H7 (cell line): ENCODE data around the gene DNAJC21. TPM values are rescaled to one million over a fixed set of nuclear protein-coding genes. Genes with fewer than 3 reads are reported as not detected.
"Not testable (repeated sequence)": the region's sequence is repeated elsewhere in the genome, so short reads cannot be mapped to it uniquely, and the experiment has no call there.

Experiments
- DNase-seq: peaks from one replicate; pipeline ENCODE4 v3.0.0; 2012
- H3K27me3 ChIP-seq: 2 replicates; pipeline ENCODE4 v1.6.0; 2011; ENCODE audit warnings: mild to moderate bottlenecking, low read length; ENCODE audit not compliant: control insufficient read depth, insufficient read depth
- H3K36me3 ChIP-seq: replicated peaks from 2 replicates; pipeline ENCODE4 v1.5.1; 2011; ENCODE audit warnings: low read length; ENCODE audit not compliant: control insufficient read depth, insufficient read depth
- H3K4me3 ChIP-seq: 2 replicates; pipeline ENCODE4 v1.5.1; 2011; ENCODE audit warnings: low read depth, mild to moderate bottlenecking, control low read depth, low read length, moderate library complexity; ENCODE audit not compliant: insufficient read depth
- total RNA-seq: library from RNA; depleted of rRNA; stranded (reverse); fragments of >200 nt; shearing (Covaris generic); gene quantifications from 2 replicates; pipeline ENCODE4 v1.2.3, GENCODE V29; 2014

Gene DNAJC21
- total RNA-seq, 1 experiment from 2014 or later: 15.9 TPM

DNA sequence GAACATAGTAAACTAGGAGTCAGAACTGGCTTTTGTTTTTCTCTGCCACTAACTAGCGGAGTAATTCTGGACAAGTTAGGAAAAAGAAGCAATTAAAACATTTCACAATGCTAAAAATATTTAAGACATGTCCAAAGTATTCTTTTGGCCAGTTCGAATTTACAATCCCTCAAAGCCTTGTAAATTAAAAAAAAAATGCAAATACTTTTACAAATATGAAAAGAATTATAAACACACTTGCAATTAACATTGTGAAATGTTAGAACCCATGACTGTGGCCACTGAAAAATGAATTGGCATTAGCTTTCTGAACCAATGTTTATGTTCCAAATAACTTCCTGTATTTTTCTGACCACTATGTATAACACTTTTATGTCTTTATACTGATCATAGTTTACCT lies 16.3 kb upstream of the DNAJC21 start:
- Histone ChIP-seq H3K27me3 (no peaks in the 10 kb centered on the region), H3K4me3 (no peak overlapping the region), H3K36me3 (peaks cover 10% of the 10 kb centered on the region)
- DNase-seq: no peak

DNA sequence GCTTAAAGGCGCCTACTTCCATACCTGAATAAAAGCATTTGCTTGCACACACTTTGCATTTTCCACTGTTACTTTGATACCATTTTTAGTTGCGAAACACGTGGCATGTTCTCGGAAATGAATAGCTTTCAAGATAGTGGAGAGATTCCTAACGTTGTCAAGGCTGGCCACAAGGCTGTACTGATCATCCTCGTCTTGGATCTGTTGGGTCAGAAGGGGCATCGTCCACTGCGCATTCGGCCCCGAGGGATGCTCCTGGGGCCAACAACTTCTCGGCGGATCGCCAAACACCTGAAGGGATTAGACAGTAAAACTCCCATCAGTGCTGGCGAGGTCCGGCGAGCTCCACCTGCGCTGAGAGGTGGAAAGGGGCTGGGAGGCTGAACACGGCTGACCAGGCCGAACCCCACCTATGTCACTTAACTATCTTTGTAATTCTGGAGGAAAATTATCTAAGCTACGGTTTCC lies 14.7 kb upstream of the DNAJC21 start:
- no peaks in the 10 kb centered on the region for H3K27me3 ChIP-seq
- H3K36me3 ChIP-seq: peaks cover 16% of the 10 kb centered on the region
- peak; percentile 41 for DNase-seq
- peak overlapping the region; percentile 97 for H3K4me3 ChIP-seq

DNA sequence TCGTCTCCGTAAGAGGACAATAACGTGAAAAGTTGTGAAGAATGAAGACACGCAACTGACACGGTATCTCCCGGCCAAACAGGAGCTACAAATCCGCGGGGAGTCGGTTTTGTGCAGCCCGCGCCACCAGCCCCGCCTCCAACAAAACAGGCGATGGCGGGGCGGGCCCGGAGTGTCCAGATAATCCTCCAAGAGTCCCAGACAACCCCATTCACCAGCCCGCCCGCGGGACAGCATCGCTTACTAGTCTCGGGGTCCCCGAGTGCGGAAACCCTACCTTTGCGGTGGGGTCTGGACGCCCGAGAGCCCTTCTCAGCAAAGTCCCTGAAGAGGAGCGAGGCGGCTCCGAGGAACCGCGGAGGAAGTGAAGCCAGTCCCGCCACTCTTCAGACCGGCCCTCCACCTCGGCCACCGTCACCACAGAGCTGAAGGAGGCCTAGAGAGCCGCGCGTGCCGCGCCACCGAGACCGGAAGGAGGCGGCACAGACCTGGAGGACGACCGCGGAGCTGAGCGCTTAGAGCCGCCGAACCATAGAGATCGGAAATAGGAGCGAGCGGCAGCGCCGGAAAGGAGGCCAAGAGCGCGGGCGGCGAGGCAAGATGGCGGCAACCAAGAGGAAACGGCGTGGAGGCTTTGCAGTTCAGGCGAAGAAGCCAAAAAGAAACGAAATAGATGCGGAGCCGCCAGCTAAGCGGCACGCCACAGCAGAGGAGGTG lies 14.1 kb upstream of the DNAJC21 start, which contains the start of the genes BRIX1 and RAD1:
Gene BRIX1 (plus strand): TSS at position 573 of the 717 bp plus-strand sequence. CDS start 28 bp downstream, at position 601.
Gene RAD1 (minus strand): TSS at position 366 of the 717 bp plus-strand sequence. CDS start 612 bp downstream, outside the sequence.
- peak; percentile 91 for DNase-seq
- peak within 1 kb of the TSS; percentile 97 for H3K4me3 ChIP-seq
- H3K36me3 ChIP-seq: peaks cover 18% of the 10 kb centered on the region
- no peaks in the 10 kb centered on the region for H3K27me3 ChIP-seq

DNA sequence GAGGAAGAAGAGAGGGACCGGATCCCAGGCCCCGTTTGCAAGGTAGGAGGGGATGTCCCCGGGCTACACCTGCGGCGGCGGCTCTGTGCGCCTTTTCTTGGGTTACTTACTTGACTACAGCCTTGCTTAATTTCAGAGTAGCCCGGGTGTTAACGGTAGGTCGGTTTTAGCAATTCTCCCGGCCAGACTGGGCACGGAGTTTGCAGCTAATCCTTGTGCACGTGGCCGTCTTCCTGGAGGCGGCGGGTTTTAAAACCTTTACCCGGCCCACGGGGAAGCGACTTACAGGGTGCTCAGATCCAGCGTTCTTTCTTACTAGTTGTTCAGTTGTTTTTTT lies 13.5 kb upstream of the DNAJC21 start:
- no peak for DNase-seq
- peak overlapping the region; percentile 97 for H3K4me3 ChIP-seq
- H3K27me3 ChIP-seq: no peaks in the 10 kb centered on the region
- peaks cover 21% of the 10 kb centered on the region for H3K36me3 ChIP-seq

DNA sequence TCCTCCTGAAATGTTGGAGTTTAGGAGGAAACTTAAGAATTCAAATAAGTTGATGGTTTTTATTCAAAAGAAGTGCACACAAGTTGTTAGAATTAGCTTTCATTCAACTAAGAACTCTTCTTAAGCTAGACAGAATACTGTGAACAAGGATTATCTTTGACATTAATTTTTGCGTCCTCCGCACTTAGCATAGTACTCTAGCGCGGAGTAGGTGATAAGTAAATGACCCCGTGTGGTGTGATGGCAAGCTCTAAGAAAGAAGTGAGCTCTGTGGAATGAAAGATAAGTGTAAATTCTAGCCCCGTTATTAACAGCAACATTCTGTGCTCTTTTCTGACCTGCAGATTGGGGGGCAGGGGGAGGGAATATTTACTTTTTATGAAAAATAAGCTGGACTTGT lies 12.8 kb upstream of the DNAJC21 start:
- H3K4me3 ChIP-seq: peak overlapping the region; percentile 97
- H3K27me3 ChIP-seq: no peaks in the 10 kb centered on the region
- peaks cover 18% of the 10 kb centered on the region for H3K36me3 ChIP-seq
- no peak for DNase-seq

DNA sequence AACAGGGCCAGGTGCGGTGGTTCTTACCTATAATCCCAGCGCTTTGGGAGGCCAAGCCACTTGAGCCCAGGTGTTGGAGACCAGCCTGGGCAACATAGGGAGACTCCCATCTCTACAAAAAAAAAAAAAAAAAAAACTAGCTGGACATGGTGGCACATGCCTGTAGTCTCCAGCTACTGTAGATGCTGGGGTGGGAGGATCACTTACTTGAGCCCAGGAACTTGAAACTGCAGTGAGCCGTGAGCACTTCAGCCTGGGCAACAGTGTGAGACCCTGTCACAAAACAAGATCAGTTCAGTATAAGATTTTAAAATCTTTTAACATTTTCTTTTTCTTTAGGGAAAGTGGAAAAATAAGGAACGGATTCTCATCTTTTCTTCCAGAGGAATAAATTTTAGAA lies 11.3 kb upstream of the DNAJC21 start:
- Histone ChIP-seq H3K4me3 (no peak overlapping the region), H3K36me3 (peaks cover 18% of the 10 kb centered on the region), H3K27me3 (no peaks in the 10 kb centered on the region)
- no peak for DNase-seq

DNA sequence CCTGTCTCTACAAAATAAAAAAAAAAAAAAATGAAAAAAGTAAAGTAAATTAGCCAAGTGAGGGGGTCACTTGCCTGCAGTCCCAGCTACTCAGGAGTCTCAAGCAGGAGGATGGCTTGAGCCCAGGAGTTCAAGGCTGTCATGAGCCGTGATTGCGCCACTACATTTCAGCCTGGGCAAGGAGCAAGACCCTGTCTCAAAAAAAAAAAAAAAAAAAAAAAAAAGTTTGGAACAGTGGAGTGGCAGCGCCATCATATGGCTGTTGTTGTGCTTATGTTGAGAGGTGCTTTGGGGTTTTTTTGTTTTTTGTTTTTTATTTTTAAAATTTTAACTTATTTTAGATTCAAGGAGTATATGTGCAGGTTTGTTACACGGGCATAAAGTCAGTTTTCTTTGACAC lies 10.3 kb upstream of the DNAJC21 start:
- no peak for DNase-seq
- H3K27me3 ChIP-seq: no peaks in the 10 kb centered on the region
- H3K4me3 ChIP-seq: no peak overlapping the region
- H3K36me3 ChIP-seq: peaks cover 20% of the 10 kb centered on the region

DNA sequence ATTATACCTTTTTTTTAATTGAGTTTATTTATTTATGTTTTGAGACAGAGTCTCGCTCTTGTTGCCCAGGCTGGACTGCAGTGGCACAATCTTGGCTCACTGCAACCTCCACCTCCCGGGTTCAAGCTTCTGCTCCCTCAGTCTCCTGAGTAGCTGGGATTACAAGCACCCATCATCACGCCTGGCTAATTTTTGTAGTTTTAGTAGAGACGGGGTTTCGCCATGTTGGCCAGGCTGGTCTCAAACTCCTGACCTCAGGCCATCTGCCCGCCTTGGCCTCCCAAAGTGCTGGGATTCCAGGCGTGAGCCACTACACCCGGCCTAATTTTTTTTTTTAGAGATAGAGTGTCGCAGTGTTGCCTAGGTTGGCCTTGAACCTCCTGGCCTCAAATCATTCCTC lies 6.1 kb upstream of the DNAJC21 start:
- not testable (repeated sequence) for DNase-seq
- H3K36me3 ChIP-seq: peaks cover 32% of the 10 kb centered on the region

DNA sequence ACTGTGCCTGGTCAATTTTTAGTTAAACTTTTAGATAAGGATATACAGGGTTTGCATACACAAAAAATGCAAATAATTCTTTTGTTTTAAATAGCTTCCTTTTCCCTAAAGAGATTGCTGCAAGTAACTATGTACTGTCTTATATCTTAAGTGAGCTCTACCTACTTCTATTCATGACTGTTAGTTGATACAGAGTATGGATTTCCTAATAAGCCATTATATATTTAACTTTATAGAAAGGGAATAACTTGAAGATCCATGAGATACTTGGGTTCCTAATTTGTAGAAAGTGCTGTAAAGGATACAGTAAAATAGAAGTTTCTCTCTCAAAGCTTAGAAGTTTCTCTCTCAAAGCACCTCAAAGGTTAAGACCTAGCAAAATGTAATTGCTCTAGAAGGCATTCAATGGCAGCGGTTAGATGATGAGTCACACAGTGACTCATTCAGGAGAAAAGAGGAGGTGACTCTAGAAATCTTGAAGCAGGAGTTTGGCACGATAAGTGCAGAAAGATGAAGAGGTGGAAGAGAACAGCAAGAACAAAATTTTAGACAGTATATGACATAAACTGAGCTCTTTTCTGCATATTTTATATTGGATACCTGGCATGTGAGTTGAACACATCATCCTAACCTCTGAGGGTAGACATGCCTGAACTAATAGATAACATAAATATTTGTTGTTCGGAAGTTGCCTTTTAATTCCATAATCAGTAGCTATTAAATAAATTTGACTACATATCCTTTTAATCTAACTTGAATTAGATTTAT lies 5.5 kb upstream of the DNAJC21 start:
- H3K4me3 ChIP-seq: no peak overlapping the region
- DNase-seq: no peak
- H3K36me3 ChIP-seq: peaks cover 32% of the 10 kb centered on the region
- H3K27me3 ChIP-seq: no peaks in the 10 kb centered on the region

More for the DNA sequence above, 6.1 kb upstream of the DNAJC21 start:
- H3K4me3 ChIP-seq, H3K27me3 ChIP-seq: not testable (repeated sequence)

DNA sequence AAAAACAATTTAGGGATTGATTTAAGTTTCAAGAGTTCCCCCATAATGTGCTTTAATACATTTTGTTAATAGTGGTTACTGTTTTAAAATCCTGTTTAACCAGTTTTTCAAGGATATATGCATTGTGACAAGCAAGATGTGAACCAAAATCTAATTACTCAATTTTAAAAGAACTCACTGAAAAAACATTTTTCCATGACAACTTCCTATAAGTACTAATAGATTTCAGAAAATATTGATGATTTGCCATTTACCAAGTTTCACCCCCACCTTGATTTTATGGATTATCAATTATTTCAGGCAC lies 4.9 kb upstream of the DNAJC21 start:
- DNase-seq: no peak
- H3K36me3 ChIP-seq: peaks cover 29% of the 10 kb centered on the region
- H3K4me3 ChIP-seq: no peak overlapping the region
- no peaks in the 10 kb centered on the region for H3K27me3 ChIP-seq

DNA sequence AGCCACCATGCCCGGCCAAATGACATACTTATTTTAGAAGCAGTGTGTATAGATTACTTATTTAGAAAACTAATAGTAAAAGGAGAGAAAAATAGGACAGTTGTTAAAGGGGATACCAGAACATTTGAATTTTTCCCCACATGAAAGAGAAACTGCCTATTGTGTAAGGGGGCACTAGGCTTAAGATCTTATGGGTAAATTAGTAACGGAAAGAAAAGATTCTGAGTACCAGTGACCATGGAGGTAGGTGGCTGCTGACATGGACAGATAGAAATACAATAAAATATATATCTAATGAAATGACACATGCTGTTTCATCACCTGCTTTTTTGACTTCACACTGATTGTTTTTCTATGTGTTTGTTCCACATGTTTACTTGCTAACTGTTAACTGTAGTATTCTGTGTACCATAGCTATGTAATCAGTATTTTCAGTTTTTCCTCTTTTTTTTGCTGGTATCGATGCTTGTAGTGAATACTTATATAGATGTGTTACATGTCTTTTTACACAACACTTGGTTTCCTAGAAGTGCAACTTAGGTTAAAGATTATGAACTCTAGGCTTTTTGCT lies 3.0 kb upstream of the DNAJC21 start:
- no peaks in the 10 kb centered on the region for H3K27me3 ChIP-seq
- H3K4me3 ChIP-seq: no peak overlapping the region
- DNase-seq: no peak
- peaks cover 19% of the 10 kb centered on the region for H3K36me3 ChIP-seq

DNA sequence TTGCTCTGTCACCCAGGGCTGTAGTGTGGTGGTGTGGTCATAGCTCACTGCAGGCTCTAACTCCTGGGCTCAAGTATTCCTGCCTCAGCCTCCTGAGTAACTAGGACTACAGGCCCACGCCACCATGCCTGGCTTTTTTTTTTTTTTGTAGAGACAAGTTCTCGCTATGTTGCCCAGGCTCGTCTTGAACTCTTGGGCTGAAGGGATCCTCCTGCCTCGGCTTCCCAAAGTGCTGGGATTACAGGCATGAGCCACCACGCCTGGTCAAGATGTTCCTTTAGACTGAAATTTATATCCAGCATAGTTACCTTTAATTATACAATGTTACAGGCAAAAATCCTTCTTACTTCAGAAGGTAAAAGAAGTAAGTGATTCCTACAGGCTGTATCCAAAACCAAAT lies 1.6 kb upstream of the DNAJC21 start:
- Histone ChIP-seq H3K27me3 (no peaks in the 10 kb centered on the region), H3K4me3 (no peak overlapping the region), H3K36me3 (peaks cover 17% of the 10 kb centered on the region)
- no peak for DNase-seq

DNA sequence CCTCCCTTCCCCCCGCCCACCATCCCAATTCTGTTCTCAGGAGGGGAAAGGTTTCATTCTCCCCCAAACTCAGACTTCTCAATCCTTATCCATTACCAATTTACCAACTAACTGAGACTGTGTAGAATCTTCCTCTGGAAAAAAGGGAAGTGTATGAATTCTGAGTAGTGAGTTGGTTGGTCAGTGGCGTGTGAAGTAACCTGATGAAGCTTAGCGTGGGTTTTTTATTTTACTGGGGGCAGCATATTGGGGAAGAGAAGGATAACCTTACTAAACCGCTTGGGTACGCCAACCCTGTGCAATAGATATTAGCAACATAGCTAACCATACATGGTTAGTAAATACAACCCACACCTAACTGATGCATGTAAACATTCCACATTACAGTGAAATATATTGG lies 1.1 kb upstream of the DNAJC21 start:
- H3K4me3 ChIP-seq: no peak overlapping the region
- H3K36me3 ChIP-seq: peaks cover 15% of the 10 kb centered on the region
- no peaks in the 10 kb centered on the region for H3K27me3 ChIP-seq
- no peak for DNase-seq

DNA sequence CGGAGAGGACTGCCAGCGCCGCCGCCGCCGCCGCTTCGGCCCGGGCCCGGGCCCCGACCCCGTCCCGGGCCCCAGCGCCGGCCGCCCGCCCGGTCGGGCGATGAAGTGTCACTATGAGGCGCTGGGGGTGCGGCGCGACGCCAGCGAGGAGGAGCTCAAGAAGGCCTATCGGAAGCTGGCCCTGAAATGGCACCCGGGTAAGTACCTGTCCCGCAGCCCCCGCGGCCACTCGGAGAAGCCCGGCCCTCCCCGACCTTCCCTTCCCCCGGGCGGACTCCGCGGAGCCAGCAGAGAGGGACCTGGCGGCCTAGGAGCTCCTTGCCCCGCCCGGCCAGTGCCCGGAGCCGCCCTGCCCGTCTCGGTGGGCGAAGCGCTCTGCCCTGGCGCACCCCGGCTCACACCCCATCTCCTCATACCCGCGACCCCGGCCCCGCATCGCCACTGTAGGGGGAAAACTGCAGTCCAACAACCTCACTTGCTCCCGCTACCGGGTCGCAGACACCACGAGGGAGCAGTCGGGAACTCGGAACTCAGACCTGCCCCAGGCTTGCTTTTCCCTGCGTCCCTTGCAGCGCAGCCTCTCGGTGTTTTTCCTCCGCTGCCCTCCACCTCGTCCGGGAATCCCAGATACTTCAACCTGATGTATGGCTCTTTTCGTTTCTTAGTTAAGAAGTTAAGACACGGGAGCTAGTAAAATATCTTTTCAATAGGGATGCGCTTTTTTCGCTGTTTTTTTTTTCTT lies 532 bp downstream of the DNAJC21 start:
- DNase-seq: peak; percentile 86
- Histone ChIP-seq H3K4me3 (peak overlapping the region; percentile 96), H3K36me3 (peaks cover 10% of the 10 kb centered on the region), H3K27me3 (no peaks in the 10 kb centered on the region)
